Fibroblast of villous mesenchyme (primary cell): ENCODE results near the gene LMBR1. TPM values are rescaled to one million over a fixed set of nuclear protein-coding genes. Genes with fewer than 3 reads are reported as not detected.
"Not testable (repeated sequence)": the region's sequence is repeated elsewhere in the genome, so short reads cannot be mapped to it uniquely, and the experiment has no call there.

Experiments used
- DNase-seq: peaks from one replicate; pipeline ENCODE4 v3.0.0-alpha.2; 2010; ENCODE audit warnings: low read depth
- H3K4me3 ChIP-seq: 2 replicates; pipeline ENCODE4 v1.5.1; 2011; ENCODE audit warnings: low read depth, mild to moderate bottlenecking, low read length
- total RNA-seq: library from RNA; depleted of rRNA; stranded (reverse); fragments of >200 nt; gene quantifications from 2 replicates; pipeline ENCODE4 v1.2.3, GENCODE V29; 2012
- TF ChIP-seq, protein P1 (sequence below): IDR thresholded peaks from 2 replicates; pipeline ENCODE4 v1.5.1; 2012; ENCODE audit warnings: low read depth, mild to moderate bottlenecking, low read length; ENCODE audit not compliant: insufficient read depth

The LMBR1 gene
- total RNA-seq, 1 donor, result 43.6 TPM

- H3K4me3 ChIP-seq, result no peak overlapping the region
- TF ChIP-seq, protein P1, sequence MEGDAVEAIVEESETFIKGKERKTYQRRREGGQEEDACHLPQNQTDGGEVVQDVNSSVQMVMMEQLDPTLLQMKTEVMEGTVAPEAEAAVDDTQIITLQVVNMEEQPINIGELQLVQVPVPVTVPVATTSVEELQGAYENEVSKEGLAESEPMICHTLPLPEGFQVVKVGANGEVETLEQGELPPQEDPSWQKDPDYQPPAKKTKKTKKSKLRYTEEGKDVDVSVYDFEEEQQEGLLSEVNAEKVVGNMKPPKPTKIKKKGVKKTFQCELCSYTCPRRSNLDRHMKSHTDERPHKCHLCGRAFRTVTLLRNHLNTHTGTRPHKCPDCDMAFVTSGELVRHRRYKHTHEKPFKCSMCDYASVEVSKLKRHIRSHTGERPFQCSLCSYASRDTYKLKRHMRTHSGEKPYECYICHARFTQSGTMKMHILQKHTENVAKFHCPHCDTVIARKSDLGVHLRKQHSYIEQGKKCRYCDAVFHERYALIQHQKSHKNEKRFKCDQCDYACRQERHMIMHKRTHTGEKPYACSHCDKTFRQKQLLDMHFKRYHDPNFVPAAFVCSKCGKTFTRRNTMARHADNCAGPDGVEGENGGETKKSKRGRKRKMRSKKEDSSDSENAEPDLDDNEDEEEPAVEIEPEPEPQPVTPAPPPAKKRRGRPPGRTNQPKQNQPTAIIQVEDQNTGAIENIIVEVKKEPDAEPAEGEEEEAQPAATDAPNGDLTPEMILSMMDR, result no peak
- no peak for DNase-seq
These were observed 37.0 kb upstream of the LMBR1 start for GRCh38 chr7:156929789-156930539.

DNA sequence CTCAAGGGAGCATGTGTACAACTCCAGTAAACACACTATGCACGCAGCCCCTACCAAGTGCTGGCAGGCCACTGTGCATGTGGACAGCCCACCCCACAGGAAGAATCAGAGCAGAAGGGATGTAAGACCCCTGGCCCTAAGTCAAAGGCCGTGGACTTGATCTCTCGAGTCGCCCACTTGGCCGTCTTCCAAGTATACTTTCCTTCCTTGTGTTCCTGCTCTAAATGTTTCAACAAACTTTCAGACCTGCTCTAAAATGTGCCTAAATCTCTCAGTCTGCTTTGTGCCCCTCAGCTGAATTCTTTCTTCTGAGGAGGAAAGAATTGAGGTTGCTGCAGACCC lies 35.4 kb upstream of the LMBR1 start:
- H3K4me3 ChIP-seq, result no peak overlapping the region
- no peak for DNase-seq
- TF ChIP-seq, protein P1, result no peak

GRCh38 chr7:156927571-156928405 lies 34.8 kb upstream of the LMBR1 start:
- H3K4me3 ChIP-seq, result no peak overlapping the region
- TF ChIP-seq, protein P1, result no peak
- DNase-seq, result peak; percentile 22

GRCh38 chr7:156925821-156926220 lies 32.8 kb upstream of the LMBR1 start:
- H3K4me3 ChIP-seq, DNase-seq: not testable (repeated sequence)

GRCh38 chr7:156922304-156922703 lies 29.3 kb upstream of the LMBR1 start:
- not testable (repeated sequence) for DNase-seq, H3K4me3 ChIP-seq

GRCh38 chr7:156920487-156921373 lies 27.7 kb upstream of the LMBR1 start:
- peak; percentile 45 for DNase-seq
- H3K4me3 ChIP-seq, result not testable (repeated sequence)

DNA sequence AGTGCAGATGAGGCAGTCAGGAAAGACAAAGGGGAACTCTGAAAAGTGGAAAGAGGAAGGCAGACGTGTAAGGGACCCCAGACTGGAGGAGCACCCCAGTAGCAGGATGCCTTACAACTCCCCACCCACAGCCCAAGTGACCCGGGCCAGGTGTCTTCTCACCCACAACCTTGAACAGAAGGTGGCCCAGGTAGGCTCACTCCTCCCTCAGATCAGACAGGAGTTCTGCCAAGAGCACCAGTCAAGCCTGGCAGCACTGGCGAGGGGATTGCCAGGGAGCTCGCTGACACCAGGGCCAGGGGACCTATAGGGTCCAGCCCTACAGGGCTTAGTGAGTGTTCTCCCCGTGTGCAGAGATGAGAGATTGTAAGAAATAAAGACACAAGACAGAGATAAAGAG lies 27.1 kb upstream of the LMBR1 start:
- TF ChIP-seq, protein P1, result no peak
- no peak overlapping the region for H3K4me3 ChIP-seq
- no peak for DNase-seq

- TF ChIP-seq, protein P1, result no peak
- DNase-seq, result no peak
- H3K4me3 ChIP-seq, result no peak overlapping the region
These were observed 26.2 kb upstream of the LMBR1 start for GRCh38 chr7:156919132-156919713.
